C4-2B (cell line): ENCODE data around the gene NCAN.

Experiments
- ZFX ChIP-seq: fragments of 450-650 bp; IDR thresholded peaks from 2 replicates; pipeline ENCODE4 v1.6.1; 2017
- TF ChIP-seq, protein P1 (sequence below): fragments of 450-650 bp; conservative IDR thresholded peaks from 2 replicates; pipeline ENCODE4 v1.5.1; 2017; ENCODE audit warnings: mild to moderate bottlenecking

DNA sequence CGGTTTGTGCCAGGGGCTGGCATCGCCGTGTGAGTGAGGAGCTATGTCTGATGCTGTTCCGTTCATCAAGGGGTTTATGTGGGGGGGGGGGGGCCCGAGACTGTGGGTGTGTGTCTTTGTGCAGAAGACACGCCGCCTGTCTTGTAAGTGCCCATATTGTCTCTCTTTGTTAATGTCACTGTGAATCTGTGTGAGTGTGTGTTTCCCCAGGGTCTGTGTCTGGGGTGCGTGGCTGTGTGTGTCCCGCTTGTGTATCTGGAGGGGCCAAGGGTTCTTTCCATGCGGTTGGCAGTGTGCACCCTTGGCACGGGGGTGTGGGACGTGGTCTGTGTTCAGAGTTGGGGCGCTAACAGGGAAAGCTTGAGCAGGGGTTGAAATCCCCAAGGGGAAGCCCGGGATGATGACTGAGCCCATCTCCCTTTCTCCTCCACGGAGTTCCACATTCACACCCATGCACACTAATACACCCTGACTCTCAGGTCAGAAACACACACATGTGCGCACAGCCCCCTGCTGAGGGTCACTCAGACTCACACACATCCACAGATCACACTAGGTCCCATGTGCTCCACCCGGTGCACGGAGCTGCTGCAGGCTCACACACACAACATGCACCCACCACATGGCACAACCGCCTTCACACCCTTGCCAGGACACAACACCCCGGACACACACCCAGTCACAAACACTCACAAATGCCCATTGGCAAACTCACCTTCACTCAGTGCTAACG, 1.8 kb downstream of the NCAN start:
- TF ChIP-seq, protein P1, sequence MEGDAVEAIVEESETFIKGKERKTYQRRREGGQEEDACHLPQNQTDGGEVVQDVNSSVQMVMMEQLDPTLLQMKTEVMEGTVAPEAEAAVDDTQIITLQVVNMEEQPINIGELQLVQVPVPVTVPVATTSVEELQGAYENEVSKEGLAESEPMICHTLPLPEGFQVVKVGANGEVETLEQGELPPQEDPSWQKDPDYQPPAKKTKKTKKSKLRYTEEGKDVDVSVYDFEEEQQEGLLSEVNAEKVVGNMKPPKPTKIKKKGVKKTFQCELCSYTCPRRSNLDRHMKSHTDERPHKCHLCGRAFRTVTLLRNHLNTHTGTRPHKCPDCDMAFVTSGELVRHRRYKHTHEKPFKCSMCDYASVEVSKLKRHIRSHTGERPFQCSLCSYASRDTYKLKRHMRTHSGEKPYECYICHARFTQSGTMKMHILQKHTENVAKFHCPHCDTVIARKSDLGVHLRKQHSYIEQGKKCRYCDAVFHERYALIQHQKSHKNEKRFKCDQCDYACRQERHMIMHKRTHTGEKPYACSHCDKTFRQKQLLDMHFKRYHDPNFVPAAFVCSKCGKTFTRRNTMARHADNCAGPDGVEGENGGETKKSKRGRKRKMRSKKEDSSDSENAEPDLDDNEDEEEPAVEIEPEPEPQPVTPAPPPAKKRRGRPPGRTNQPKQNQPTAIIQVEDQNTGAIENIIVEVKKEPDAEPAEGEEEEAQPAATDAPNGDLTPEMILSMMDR: no peak
- no peak for TF ChIP-seq ZFX
